ENCODE data around the gene IRF3. TPM values are rescaled to one million over a fixed set of nuclear protein-coding genes. Genes with fewer than 3 reads are reported as not detected.

IRF3 gene
- total and polyA plus RNA-seq, 10 of the 15 experiments (the other 5 are each of a cell fraction or from before 2014, with no cell fraction given), result 5.5 to 110 (median 63.4) TPM

DNA sequence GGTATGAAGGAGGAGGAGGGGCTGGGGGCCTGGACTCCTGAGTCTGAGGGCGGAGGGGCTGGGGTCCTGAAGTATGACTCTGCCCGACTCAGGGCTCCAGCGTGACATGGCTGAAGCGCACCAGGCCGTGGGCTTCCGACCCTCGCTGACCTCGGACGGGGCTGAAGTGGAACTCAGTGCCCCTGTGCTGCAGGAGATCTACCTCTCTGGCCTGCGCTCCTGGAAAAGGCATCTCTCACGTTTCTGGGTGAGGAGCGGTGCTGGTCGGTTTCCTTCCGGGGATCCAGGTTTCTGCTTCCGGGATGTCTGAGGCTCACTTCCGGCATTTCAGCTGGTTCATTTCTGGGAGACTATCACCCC, 26.5 kb upstream of the IRF3 start (continued):
- TF ChIP-seq E2F8 (IDR thresholded peaks at IDR 0.05; ENCODE audit: low read depth, partially characterized antibody) (no peak), SMAD1 (IDR thresholded peaks at IDR 0.05; ENCODE audit: low read depth, partially characterized antibody) (no peak), EED (IDR thresholded peaks at IDR 0.05; ENCODE audit: low read depth) (no peak), PBX3 (IDR thresholded peaks at IDR 0.05; ENCODE audit: insufficient replicate concordance, low read depth, low read length) (no peak)

- intact Hi-C loops (cut with micrococcal nuclease; ENCODE audit: unreplicated experiment) (no loop called here), in situ Hi-C loops (cut with MboI) (no loop called here)
- Histone ChIP-seq H3K27me3 (replicated peaks in 1 of 2; ENCODE audit: control insufficient read depth in 2 of 2, insufficient read depth in 2 of 2, low read length in 1 of 2) (no peaks in the 10 kb centered on the region; a peak in 1 of 4 replicates), H3K36me3 (ENCODE audit: control insufficient read depth in 2 of 2, insufficient read depth in 2 of 2, low read length in 1 of 2) (peaks cover 0 to 16% of the 10 kb centered on the region in 2 experiments; a peak in 2 of 4 replicates), H2AFZ (ENCODE audit: control insufficient read depth, low read depth, low read length) (no peak overlapping the region), H3K79me2 (ENCODE audit: control insufficient read depth, insufficient read depth, low read length) (no peaks in the 10 kb centered on the region), H3K27ac (ENCODE audit: control insufficient read depth, insufficient read depth) (no peak overlapping the region), H3K4me1 (ENCODE audit: control insufficient read depth, insufficient read depth, low read length) (peaks cover 8% of the 10 kb centered on the region), H3K9me3 (replicated peaks; ENCODE audit: control insufficient read depth, insufficient read depth, low read length) (no peaks in the 10 kb centered on the region; the same call in 2 of the 3 replicates), H3K4me2 (ENCODE audit: control insufficient read depth, insufficient read depth) (no peak overlapping the region), H3K9ac (ENCODE audit: control insufficient read depth, insufficient read depth, low read length) (no peak overlapping the region), H4K20me1 (ENCODE audit: control insufficient read depth, insufficient read depth) (peaks cover 4% of the 10 kb centered on the region; the same call in 1 of the 2 replicates), H3K4me3 (no peak overlapping the region)
- ATAC-seq, result no peak
- no peak for FAIRE-seq
- POLR2A ChIA-PET, result no interaction called here
- 35% methylated on average over 39 of the region's 39 CpGs for WGBS (ENCODE audit: insufficient coverage, insufficient replicate concordance, low lambda C conversion rate, missing lambda C conversion rate)
- SMC1A ChIA-PET (ENCODE audit: uncharacterized antibody, unreplicated experiment), result no interaction called here
- no TSS peak for BruUV-seq (replicated peaks)
- RAD21 ChIA-PET (ENCODE audit: unreplicated experiment), result no interaction called here
- no peak for DNase-seq (ENCODE audit: low read depth, low spot score)
- TF ChIP-seq LARP7 (IDR thresholded peaks at IDR 0.05) (no peak), BCL3 (IDR thresholded peaks at IDR 0.05; ENCODE audit: borderline replicate concordance, insufficient read depth, low read depth, low read length, poor library complexity, severe bottlenecking) (no peak), RAD21 (IDR thresholded peaks at IDR 0.05; ENCODE audit: insufficient read depth, low read depth, low read length) (no peak), STAT1 (conservative IDR thresholded peaks at IDR 0.05) (no peak), ATF3 (IDR thresholded peaks at IDR 0.05; ENCODE audit: borderline replicate concordance, extremely low read depth, low read depth, low read length) (no peak), ZNF207 (IDR thresholded peaks at IDR 0.05; ENCODE audit: borderline replicate concordance) (no peak), POU2F2 (IDR thresholded peaks at IDR 0.05; ENCODE audit: borderline replicate concordance, low read depth, low read length) (no peak), STAT3 (IDR thresholded peaks at IDR 0.05; ENCODE audit: low read depth, low read length) (no peak), TCF12 (IDR thresholded peaks at IDR 0.05; ENCODE audit: low read depth, low read length) (no peak), TAF1 (IDR thresholded peaks at IDR 0.05; ENCODE audit: borderline replicate concordance, low read depth, low read length) (no peak)
- CTCF ChIA-PET, result interaction anchor here (1.0 to 1.6 kb wide), 2 partner anchors 7 to 26 kb away, joined by 3 to 5 read pairs; no protein-coding TSS in a partner anchor
These were observed 25.8 kb upstream of the IRF3 start for GRCh38 chr19:49691243-49692146.
